Inflammatory macrophage treated with lipopolysaccharide for 4 hours (primary cell): Measurements from ENCODE around the gene GPX4.

Source experiments
- DNase-seq: peaks from one replicate; pipeline ENCODE4 v3.0.0-alpha.2; 2020

GPX4 gene

DNA sequence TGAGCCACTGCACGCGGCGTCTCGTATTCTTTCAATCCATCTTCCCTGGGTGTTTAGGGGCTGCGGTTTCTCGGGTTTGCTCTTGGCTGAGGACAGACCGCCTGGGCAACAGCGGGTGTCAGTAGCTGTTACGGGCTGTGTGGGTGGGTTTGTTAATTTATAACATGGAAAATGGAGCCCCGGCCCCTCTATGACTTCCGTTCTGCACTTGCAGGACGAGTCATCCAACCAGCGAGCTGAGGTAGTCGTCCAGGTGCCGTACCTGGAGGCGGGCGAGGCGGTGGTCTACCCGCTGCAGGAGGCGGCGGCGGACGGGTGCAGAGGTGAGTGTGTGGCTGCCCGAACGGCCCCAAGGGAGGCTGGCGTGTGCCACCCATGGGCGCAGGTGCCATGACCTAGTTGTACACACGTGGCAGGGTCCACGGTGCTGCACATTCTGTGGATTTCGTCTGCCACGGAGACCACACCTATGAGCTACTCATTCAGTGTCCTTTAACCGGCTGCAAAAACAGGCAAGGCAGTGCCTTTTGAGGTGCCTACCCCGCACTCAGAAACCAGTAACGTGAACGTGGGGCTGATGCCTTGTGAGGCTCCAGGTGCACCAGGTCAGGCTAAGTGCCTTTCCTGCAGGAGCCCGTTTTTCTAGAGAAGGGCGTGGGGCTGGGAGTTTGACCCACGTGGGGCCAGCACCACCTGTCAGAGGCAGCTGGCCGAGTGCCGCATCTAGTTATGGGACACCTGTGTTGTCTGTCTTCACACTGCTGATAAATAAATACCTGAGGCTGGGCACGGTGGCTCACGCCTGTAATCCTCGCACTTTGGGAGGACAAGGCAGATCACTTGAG is 19.5 kb upstream of the GPX4 start:
- no peak for DNase-seq

DNA sequence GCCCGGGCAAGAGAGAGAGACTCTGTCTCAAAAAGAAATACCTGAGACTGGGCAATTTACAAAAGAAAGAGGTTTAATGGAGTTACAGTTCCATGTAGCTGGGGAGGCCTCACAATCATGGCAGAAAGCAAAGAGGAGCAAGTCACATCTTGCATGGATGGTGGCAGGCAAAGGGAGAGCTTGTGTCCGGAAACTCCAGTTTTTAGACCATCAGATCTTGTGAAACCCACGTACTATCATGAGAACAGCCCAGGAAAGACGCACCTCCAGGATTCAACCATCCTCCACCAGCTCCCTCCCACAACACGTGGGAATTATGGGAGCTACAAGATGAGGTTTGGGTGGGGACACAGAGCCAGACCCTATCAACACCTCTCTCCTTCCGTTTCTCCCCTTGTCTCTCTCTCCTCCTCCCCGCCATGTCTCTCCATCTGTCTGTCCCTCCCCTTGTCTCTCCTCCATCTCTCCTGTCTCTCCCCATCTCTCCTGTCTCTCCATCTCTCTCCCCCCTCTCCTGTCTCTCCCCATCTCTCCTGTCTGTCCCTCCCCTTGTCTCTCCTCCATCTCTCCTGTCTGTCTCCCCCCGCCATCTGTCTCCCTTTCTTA is 18.6 kb upstream of the GPX4 start:
- no peak for DNase-seq

DNA sequence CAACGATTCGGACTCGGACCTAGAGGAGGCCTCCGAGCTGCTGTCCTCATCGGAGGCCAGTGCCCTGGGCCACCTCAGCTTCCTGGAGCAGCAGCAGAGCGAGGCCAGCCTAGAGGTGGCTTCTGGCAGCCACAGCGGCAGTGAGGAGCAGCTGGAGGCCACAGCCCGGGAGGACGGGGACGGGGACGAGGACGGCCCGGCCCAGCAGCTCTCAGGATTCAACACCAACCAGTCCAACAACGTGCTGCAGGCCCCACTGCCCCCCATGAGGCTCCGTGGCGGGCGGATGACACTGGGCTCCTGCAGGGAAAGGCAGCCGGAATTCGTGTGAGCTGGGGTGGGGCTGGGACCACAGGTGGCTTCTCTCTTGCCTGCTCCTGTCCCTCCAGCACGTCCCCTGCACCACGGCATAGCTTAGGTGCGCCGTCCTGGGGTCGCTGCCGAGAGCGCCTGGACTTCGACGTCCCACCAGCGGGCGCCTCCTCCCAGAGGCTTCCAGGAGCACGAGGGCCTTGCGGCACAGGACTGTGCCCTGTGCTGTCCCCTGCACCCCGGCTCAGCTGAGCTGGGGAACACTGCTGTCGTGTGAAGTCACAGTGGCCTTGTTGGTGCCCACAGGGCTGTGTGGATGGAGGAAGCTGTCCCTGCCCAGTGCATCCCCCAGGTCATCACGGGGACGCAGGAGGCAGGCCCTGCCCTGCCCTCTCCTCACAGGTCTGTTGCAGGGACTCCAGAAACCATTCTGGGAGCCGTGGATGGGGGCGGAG is 17.9 kb upstream of the GPX4 start:
- no peak for DNase-seq

DNA sequence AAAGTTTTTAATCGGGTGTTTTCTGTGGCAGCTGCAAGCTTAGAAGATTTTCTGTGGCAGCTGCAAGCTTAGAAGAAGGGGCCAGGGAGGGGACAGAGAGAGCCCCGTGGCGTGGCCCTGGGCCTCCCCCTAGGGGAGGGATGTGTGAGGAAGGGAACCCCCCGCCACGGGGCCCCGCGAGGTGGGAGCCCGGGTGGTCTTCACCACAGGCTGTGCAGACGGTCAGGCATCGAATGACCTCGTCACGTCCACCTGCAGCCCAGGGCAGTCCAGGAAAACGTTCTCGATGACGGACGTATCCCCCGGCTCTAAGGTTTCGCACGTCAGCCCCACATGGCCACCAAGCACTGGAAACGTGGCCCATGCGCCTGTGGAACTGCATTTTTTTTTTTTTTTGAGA is 17.2 kb upstream of the GPX4 start:
- no peak for DNase-seq

DNA sequence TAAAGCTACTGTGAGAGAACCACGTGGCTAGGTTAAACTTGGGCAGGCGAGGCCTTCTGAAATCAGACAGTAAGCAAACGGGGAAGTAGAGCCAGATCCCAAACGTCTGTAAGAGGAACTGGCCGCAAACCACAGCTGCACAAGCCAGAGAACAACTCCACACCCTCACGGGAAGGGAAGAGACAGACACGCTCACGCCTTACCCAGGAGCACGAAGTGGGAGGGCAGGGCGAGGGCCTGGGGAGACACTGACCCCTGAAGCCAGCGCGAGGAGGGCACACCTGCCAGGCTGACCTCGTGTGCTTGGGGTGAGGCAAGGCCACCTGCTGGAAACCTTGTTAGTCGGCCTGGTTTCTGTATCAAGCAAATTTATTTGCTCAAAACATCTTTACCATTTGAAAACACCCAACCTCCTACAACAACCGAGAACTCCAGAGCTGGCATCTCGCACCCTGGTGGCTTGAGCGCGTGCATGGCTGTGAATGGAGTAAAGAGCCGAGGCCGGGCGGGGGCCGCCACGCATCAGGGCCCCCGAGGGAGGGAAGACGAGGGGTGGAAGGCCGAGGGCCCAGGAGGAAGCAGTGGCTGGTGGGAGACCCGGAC is 15.9 kb upstream of the GPX4 start:
- DNase-seq: peak; percentile 95

DNA sequence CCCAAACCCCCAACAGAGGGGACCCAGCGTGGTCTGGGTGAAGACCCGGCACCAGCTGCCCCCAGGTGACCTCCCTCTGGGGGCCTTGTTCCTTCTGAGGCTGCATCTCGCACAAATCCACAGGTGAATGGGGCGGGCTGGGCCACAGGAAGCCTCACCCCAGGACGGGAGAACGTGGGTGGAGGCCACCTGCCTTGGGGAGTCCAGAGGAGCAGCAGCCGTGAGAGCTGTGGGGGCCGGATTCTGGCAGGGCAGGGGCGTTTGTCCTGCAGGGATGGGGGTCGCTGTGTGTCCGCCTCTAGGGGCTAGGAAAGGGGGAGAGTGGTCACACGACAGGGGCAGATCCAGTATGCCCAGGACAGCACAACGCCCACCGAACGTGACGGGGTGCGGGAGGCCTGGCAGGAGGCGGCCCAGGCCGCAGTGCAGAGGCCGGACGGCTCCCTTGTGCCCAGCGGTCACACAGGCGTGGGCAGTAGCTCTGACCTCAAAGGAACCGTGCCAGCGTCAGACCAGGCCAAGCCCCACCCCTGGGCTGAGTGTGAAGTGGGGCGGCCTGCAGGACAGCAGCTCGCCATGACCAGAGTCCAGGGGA is 15.3 kb upstream of the GPX4 start:
- DNase-seq: peak; percentile 77

DNA sequence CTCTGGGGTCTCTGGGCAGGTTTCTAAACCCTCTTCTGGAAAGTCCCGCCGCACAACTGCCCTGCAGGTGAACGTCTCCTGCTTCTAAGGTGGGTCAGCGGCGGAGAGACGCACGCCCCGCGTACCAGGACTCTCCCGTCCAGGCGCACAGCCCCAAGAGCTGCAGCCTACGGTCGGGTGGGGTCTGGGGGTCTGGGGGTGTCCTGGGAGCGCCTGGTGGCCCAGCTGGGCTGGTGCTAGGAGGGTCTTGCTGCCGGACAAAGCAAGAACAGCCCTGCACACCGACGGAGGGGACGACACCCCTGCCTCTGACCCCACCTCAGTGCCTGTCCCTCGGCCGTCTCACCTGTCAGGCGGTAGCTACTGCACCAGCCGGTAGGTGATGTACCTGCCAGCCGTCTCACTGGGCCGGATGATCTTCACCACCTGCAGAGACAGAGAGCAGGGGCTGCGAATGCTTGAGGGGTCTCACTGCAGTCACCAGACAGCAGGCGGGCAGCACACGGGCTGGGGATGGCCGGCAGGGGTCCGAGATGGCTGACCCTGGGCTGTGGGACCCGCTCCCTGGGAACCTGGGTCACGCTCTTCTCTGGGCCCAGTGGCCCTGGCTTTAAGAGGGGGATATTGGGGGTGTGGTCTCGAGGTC is 14.5 kb upstream of the GPX4 start:
- no peak for DNase-seq

DNA sequence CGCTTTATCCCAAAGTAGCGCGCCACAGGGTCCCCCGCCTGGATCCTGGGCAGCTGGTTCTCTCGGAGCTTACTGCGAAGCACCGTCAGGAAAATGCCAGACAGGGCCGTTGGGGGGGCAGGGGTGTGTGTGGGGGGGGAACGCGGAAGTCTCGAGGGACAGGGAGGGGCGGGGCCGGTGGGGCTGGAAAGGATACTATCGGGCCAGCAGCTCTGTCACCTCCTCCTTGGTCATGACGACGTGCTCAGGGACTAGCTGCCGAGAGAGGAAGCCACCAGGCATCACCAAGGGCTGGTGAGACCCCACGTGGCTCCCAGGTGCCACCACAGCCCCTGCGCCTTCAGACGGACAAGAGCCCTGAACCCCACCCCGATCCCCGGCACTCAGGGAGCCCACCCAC is 13.9 kb upstream of the GPX4 start:
- DNase-seq: no peak

DNA sequence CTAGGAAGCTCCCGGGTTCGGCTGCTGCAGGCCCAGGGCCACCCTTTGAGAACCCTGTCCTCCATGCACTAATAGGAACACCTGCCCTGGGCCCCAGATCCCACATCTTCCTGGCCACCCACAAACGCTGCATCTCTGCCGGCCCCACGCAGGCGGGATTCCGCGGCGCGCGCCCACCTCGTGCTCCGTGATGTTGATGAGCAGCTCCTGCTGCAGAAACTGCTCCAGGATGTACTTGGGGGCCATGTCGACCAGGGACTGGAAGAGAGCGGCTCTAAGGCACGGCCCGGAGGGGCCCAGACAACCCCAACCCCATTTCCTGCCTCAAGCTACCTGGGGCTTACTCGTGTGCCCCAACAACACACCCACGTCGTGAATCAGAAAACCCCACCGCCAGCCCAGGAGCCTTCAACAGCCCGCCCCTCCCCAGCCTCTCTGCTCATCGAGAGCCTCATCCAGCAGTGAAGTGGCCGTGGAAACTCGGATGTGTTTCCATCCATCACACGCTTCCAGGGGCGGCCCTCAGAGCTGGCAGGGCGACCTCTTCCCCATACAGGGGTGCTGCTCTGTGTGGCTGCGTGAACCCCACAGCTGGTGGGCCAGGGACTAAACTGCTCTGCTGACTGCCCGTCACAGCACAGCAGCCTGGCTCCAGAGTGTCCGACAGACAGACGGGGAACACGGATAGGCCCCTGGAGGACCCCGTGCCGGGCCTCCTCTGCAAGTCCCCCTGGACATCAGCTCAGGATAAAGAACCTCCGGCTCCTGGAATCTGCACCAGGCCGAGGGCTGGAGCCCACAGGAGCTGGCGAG is 12.9 kb upstream of the GPX4 start:
- no peak for DNase-seq

DNA sequence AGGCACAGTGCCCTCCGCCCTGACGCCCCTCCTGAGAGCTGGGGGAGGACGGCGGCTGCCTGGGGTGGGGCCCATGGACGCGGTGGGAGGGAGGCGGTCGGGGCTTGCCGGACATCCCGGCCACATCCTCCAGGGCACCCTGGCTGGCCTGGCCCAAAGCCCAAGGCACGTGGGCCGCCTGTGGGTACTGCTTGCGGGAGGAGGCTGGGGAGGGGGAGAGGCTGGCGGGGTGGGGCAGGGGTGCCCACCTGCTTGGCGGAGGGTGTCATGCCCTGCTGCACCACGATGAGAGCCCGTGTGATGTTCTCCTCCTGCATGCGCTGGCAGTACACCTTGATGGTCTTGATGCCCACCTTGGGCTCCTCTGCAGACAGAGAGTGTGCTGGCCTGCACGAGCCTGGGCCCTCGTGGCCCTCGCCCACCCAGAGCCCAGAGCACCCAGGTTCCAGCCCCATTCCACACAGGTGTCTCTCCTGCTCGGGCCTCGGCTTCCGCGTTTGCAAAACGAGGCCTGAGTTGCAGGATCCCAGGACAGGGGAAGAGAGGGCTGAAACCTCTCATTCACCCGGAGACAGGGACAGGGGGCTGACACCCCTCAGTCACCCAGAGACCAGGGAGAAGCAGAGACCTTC is 12.1 kb upstream of the GPX4 start:
- DNase-seq: no peak

DNA sequence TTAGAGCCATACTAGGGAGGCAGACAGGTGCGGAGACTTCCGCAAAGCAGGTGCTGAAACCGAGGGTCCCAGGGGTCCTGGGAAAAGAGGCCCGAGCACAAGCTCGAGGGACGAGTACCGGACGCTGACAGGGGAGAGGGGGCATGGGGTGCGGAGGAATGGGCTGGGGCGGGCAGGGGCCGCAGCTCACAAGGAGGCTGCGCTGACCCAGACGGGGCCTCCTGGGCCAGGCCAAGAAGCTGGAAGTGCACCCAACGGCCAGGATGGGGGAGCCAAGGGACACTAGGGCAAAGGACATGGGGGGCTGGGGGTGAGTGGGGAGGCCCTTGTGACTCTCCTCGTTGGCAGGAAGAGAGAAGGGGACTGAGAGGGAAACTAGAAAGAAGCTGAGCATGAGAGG is 10.5 kb upstream of the GPX4 start:
- DNase-seq: no peak

DNA sequence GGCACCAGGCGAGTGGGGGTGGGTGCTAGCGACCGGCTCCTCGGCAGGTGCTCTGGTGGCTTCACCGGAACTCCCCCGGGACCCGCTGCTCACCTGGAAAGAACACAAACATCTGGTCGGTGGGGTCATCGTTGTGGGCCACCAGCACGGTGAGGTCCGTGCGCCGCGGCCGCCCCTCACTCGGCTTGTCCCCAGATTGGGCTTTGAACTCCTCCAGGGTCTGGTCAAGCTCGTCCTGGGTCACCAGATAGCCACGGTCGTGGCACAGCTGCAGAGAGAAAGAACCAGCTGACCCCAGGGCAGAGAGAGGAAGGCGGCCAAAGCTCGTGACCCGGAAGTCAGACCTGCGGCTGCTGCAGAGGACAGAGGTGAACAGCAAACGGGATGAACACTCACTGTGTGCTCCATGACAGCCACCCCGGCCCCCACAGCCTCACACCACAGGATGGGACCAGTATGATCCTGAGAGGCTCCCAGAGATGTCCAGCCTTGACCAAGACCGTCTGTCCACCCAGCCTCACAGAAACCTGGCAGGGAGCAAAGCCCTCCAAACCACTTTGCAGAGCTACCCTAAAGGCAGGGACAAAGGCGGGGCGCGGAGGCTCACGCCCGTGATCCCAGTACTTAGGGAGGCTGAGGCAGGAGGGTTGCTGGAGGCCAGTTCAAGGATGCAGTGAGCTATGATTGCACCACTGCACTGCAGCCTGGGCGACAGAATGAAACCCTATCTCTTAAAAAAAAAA is 9.8 kb upstream of the GPX4 start:
- no peak for DNase-seq

DNA sequence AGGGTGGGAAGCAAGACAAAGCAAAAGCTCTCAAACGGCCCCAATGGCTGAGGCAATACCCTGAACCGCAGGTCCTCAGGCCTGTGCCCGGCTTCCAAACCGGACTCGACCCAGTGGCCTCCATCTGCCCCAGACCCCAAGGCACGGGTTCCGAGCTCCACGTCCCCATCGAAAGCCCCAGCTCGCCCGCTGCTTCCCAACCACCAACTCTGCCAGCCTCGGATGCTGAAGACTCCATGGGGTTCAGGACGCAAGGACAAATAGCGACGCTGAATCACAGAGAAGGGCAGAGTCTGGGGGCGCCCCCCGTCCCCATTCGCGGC is 9.2 kb upstream of the GPX4 start:
- DNase-seq: no peak

DNA sequence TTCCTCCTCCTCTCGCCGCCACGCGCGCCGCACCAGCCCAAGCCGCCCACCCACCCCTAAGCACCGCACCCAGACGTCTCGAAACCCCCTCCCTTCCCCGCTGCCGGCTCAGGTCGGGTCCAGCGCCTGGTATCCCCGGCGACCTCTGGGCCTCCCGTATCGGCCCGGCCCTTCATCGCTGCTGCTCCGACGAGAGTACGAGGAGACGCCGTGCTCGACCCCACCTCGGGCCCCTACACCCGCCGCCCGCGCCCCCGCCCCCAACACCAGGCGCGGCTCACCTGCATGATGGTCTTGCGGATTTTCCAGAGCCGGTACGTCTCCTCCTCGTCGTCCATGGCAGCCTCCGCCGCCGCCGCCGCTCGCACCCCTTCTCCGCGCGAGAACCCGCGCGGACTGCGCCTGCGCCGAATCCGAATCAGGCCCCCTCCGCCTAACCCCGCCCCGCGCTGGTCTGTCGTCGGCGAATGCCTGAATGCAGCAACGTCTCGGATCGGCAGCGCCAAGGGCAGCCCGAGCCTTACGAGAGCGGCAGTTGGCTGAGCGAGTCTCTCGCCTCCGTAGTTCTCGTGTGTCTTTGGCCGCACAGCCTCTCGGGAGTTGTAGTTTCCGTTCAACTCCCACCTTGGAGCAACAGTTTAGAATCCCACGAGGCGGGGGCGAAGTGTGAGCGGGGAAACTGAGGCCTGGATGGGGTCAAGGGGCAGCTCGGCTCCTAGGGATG is 8.7 kb upstream of the GPX4 start, which contains the start of gene POLR2E:
TSS of gene POLR2E (minus strand) at position 398 of the 724 bp plus-strand sequence. CDS start at position 338, 60 bp downstream.
- peak; percentile 98 for DNase-seq

DNA sequence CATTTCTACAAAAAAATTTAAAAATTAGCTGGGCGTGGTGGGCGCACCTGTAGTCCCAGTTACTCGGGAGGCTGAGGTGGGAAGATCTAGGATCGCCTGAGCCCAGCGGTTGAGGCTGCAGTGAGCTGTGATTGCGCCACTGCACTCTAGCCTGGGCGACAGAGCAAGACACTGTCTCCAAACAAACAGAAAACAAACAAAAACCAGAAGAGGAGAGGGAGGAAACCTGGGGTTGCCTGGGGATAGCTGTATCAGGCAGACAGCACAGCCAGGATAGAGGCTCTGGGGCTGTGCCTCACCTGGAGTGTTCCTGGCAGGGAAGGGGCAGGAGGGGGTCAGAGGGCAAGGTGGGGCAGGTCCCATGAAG is 6.0 kb upstream of the GPX4 start:
- peak; percentile 24 for DNase-seq

DNA sequence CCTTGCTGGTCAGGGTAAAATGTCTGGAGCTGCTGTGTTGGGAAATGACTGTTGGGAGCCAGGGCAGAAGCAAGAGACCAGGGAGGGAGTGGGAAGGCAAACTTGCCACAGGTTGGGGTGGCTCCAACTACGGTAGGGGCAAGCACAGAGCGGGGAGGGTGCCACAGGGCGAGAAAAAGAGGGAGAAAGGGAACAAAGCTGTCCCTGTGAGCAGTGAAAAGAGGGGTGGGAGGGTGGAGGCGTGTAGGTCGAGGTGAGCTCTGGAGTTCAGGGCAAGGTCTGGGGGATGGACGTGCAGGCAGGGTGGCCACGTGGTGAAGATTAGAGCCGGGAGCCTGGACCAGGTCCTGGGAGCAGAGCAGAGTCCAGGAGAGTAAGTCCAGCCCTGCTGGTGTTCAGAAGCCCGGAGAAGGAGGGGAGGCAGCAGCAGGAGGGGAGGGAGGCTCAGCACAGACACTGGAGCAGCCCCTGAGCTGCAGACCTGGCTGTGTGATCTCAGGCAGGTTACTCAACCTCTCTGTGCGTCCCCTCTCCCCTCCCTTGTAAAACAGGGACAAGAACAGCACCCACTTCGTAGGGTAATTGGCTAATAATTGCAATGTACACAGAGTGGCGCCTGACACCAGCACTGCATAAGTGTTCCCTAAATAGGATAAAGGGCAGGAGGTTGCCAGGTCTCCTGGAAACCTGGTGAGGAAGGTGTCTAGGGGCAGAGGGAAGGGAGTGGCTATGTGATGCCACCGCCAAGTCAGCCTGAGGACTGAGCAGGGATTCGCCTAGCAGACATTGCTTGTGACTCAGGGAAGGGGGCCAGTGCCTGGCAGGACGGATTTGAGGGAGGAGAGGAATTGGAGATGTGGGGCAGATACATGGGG is 5.4 kb upstream of the GPX4 start:
- DNase-seq: peak; percentile 19

DNA sequence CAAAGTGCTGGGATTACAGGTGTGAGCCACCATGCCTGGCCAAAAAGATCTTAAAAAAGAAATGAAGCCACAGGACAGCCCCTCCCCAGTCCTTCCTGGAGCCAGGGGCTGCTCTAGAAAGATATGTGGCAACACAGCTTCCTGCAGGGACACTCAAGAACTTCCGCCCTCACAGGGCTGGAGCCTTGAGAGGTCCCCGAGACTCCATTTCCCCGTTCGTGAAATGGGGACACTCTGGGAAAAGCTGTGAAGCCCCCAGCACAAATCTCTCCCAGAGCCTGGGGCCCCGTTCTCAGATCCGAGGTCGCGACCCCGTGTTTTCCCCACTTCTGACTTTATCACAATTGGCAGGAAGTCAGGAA is 2.5 kb upstream of the GPX4 start:
- peak; percentile 77 for DNase-seq

DNA sequence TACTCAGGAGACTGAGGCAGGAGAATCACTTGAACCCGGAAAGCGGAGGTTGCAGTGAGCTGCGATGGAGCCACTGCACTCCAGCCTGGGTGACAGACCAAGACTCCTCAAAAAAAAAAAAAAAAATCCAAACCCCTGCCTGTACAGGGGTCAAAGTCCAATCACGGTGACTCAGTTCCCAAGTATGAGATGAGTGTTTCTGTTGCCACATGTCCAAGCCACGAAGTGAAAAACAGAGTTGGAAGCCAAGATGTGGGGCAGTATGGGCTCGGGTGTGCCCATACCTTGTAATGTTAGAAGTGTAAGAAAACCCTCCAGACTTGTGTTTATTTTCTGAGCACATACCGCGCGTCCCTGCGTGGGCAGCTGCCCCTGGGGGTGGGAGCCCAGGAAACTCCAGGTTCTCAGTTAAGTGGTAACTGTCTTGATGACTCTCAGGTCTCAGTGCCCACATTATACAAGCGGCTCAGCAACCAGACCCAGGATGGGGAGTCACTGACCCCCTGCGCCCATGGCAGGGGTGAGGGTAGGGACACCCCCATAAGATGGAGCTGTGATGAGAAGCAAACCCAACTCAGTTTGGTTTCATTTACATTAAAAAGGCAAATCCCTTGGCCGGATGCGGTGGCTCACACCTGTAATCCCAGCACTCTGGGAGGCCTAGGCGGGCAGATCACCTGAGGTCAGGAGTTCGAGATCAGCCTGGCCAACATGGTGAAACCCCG is 1.2 kb upstream of the GPX4 start:
- DNase-seq: peak; percentile 92
